Nephron progenitor cell (in vitro differentiated cells): ENCODE data around the gene COMT.

ENCODE experiments used
- DNase-seq: peaks from one replicate; pipeline ENCODE4 v3.0.0; 2021
- H3K27ac Mint-ChIP-seq: 2 replicates; pipeline ENCODE4 v1.8.0; 2021; ENCODE audit warnings: mild to moderate bottlenecking, moderate library complexity, mixed read lengths
- H3K27me3 Mint-ChIP-seq: 2 replicates; pipeline ENCODE4 v1.8.0; 2021; ENCODE audit warnings: mild to moderate bottlenecking, low read depth, mixed read lengths; ENCODE audit not compliant: poor library complexity
- H3K36me3 Mint-ChIP-seq: 2 replicates; pipeline ENCODE4 v1.8.0; 2021; ENCODE audit warnings: low read depth, mixed read lengths
- H3K4me1 Mint-ChIP-seq: 2 replicates; pipeline ENCODE4 v1.8.0; 2021; ENCODE audit warnings: mixed read lengths
- H3K4me3 Mint-ChIP-seq: 2 replicates; pipeline ENCODE4 v1.8.0; 2021; ENCODE audit warnings: mild to moderate bottlenecking, moderate library complexity, mixed read lengths
- H3K9me3 Mint-ChIP-seq: 2 replicates; pipeline ENCODE4 v1.8.0; 2021; ENCODE audit warnings: mild to moderate bottlenecking, moderate library complexity, mixed read lengths
- CTCF ChIP-seq: fragments of 200-600 bp; sonication (generic); IDR thresholded peaks from 2 replicates; pipeline ENCODE4 v1.5.0; 2021; ENCODE audit warnings: antibody characterized with exemption

COMT gene

GRCh38 chr22:19941365-19942082 is at the start of gene COMT, which contains the start of gene TXNRD2:
Gene COMT, plus strand, starts transcription at chr22:19941772. Its CDS starts 20,755 bp downstream, at chr22:19962527.
Gene TXNRD2, minus strand, starts transcription at chr22:19941818. Its CDS starts 15 bp downstream, at chr22:19941803.
- H3K9me3 Mint-ChIP-seq, result peaks cover 20% of the 10 kb centered on the region
- peak within 1 kb of the TSS; percentile 84 for H3K27ac Mint-ChIP-seq
- H3K27me3 Mint-ChIP-seq, result peaks cover 6% of the 10 kb centered on the region
- peaks cover 35% of the 10 kb centered on the region for H3K4me1 Mint-ChIP-seq
- TF ChIP-seq CTCF, result no peak
- DNase-seq, result peak; percentile 78
- H3K36me3 Mint-ChIP-seq, result peaks cover 21% of the 10 kb centered on the region
- peak within 1 kb of the TSS; percentile 93 for H3K4me3 Mint-ChIP-seq

DNA sequence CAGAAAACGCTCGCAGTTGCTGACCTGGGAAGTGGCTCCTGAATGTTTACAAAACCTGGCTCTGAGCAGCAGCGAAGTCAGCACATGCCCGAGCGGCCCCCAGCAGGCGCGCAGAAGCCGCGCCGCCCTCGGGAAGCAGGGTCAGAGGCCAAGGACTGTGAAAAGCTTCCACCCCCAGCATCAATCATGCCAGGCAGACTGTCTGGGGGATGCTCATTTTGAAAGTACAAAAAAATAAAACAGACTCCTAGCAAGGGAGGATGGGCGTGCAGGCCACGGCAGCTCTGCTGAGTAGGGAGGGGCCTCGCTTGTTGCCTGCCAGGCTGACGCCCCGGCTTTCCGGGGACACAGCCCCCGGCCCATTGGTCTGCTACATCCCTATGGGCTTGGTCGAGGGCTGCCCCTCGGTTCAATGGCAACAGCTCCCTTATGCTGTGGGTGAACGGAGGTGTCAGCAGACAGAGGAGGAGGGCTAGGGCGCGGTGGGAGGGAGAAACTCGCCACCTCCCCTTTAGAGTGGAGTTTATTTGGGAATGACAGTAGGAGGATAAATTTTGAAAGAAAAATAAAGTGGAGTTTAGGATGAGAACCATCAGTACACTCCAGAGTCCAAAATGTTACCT is 49.2 kb upstream of the COMT start:
- Mint-ChIP-seq H3K9me3 (no peaks in the 10 kb centered on the region), H3K27me3 (peaks cover 13% of the 10 kb centered on the region), H3K36me3 (peaks cover 7% of the 10 kb centered on the region), H3K4me1 (peaks cover 46% of the 10 kb centered on the region), H3K27ac (peak overlapping the region; percentile 83), H3K4me3 (peak overlapping the region; percentile 60)
- no peak for TF ChIP-seq CTCF
- peak; percentile 70 for DNase-seq

GRCh38 chr22:19892925-19893324 is 48.6 kb upstream of the COMT start:
- Mint-ChIP-seq H3K4me3 (peak overlapping the region; percentile 54), H3K9me3 (no peaks in the 10 kb centered on the region), H3K36me3 (peaks cover 7% of the 10 kb centered on the region), H3K4me1 (peaks cover 48% of the 10 kb centered on the region), H3K27ac (no peak overlapping the region), H3K27me3 (peaks cover 11% of the 10 kb centered on the region)
- no peak for TF ChIP-seq CTCF
- peak; percentile 40 for DNase-seq

DNA sequence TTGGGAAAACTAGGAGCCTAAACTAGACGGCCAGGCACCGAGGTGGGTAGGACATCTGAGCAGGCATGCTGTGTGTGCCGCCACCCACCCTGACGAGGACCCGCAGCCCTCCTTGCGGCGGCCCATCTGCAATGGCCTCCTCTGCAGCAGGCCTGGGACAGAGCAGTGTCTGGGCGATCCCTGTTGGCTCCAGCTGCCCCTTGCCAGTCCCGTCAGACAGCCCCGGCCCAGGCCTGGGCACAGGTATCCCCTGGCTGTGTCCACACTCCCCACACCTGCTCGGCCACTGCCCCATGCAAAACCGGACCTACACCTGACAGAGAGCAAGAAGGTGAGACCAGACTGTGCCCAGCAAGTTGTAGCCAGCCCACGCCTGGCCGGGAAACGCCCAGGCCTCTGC is 48.2 kb upstream of the COMT start:
- H3K27ac Mint-ChIP-seq, result no peak overlapping the region
- no peak for DNase-seq
- no peaks in the 10 kb centered on the region for H3K9me3 Mint-ChIP-seq
- H3K4me1 Mint-ChIP-seq, result peaks cover 48% of the 10 kb centered on the region
- H3K27me3 Mint-ChIP-seq, result peaks cover 8% of the 10 kb centered on the region
- no peak for TF ChIP-seq CTCF
- peaks cover 7% of the 10 kb centered on the region for H3K36me3 Mint-ChIP-seq
- H3K4me3 Mint-ChIP-seq, result no peak overlapping the region

DNA sequence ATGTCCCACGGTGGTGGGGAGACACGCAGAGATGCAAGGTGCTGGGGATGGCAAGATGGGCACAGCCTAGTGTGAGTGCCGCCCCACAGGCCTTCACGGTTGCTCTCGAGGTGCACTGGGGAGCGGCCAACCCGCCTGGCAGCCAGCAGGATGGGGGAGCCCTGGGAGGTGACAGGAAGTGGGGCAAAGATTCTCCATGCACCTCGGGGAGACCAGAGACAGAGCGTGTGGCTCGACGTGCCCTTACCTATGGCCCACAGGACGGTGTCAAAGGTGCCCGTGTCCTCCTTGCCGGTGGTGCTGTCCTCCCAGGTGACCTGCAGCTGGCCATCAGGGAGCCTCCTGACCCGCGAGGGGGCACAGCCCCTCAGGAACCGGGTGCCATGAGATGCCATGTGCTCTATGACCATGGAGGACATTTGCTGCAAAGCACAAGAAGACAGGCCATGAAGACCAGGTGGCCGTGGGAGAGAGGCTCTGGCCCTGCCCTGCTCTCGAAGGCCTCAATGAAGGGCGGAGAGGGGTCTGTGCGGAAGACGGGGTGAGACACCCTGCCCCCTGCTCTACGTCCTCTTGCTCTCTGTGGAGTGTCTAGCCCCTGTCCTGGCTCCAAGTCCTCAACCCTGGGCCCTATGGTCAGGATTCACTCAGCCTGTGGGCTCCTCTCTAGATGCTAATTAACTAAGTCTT is 46.3 kb upstream of the COMT start:
- Mint-ChIP-seq H3K27me3 (peaks cover 8% of the 10 kb centered on the region), H3K27ac (no peak overlapping the region), H3K4me3 (no peak overlapping the region), H3K4me1 (peaks cover 48% of the 10 kb centered on the region), H3K36me3 (peaks cover 7% of the 10 kb centered on the region), H3K9me3 (no peaks in the 10 kb centered on the region)
- no peak for TF ChIP-seq CTCF
- DNase-seq, result no peak
